H9 (cell line): ENCODE data around the gene MKX. TPM values are rescaled to one million over a fixed set of nuclear protein-coding genes. Genes with fewer than 3 reads are reported as not detected.

Source experiments
- DNase-seq: peaks from one replicate; pipeline ENCODE4 v3.0.0-alpha.2; 2017
- H2AFZ ChIP-seq: one replicate; pipeline ENCODE4 v1.6.1; 2013; ENCODE audit warnings: mild to moderate bottlenecking, low read length, control low read depth, moderate library complexity
- H2AK5ac ChIP-seq: 2 replicates; pipeline ENCODE4 v1.6.1; 2013; ENCODE audit warnings: low read length, control low read depth, mixed read lengths; ENCODE audit not compliant: insufficient read length
- H2BK120ac ChIP-seq: one replicate; pipeline ENCODE4 v1.6.1; 2013; ENCODE audit warnings: low read depth, mild to moderate bottlenecking, low read length, control low read depth, inconsistent platforms; ENCODE audit not compliant: poor library complexity, severe bottlenecking
- H2BK12ac ChIP-seq: 2 replicates; pipeline ENCODE4 v1.6.1; 2013; ENCODE audit warnings: low read length, control low read depth, mixed read lengths, low read depth; ENCODE audit not compliant: insufficient read length
- H2BK15ac ChIP-seq: 2 replicates; pipeline ENCODE4 v1.6.1; 2013; ENCODE audit warnings: low read depth, low read length, control low read depth
- H2BK20ac ChIP-seq: one replicate; pipeline ENCODE4 v1.6.1; 2013; ENCODE audit warnings: low read depth, mild to moderate bottlenecking, low read length, control low read depth, inconsistent platforms; ENCODE audit not compliant: poor library complexity, severe bottlenecking
- H2BK5ac ChIP-seq: 2 replicates; pipeline ENCODE4 v1.6.1; 2013; ENCODE audit warnings: low read length, control low read depth, mixed read lengths; ENCODE audit not compliant: insufficient read length
- H3K14ac ChIP-seq: 2 replicates; pipeline ENCODE4 v1.6.1; 2013; ENCODE audit warnings: low read length, control low read depth; ENCODE audit not compliant: insufficient read depth
- H3K18ac ChIP-seq: 2 replicates; pipeline ENCODE4 v1.6.1; 2013; ENCODE audit warnings: low read depth, mild to moderate bottlenecking, mixed read lengths, low read length, control low read depth; ENCODE audit not compliant: insufficient read length
- H3K23ac ChIP-seq: 2 replicates; pipeline ENCODE4 v1.6.1; 2013; ENCODE audit warnings: low read length, control low read depth, mixed read lengths, low read depth; ENCODE audit not compliant: insufficient read length
- H3K23me2 ChIP-seq: 2 replicates; pipeline ENCODE4 v1.6.1; 2013; ENCODE audit warnings: low read depth, mild to moderate bottlenecking, mixed read lengths, low read length, control low read depth; ENCODE audit not compliant: insufficient read length, poor library complexity, severe bottlenecking
- H3K27ac ChIP-seq: 2 replicates; pipeline ENCODE4 v1.5.1; 2013; ENCODE audit warnings: low read length, control low read depth, mixed read lengths, low read depth; ENCODE audit not compliant: insufficient read length
- H3K27me3 ChIP-seq: 2 replicates; pipeline ENCODE4 v1.6.1; 2013; ENCODE audit warnings: low read length, control low read depth, inconsistent platforms; ENCODE audit not compliant: insufficient read depth
- H3K4ac ChIP-seq: 2 replicates; pipeline ENCODE4 v1.6.1; 2013; ENCODE audit warnings: low read depth, mild to moderate bottlenecking, control low read depth, inconsistent platforms, low read length, moderate library complexity
- H3K4me1 ChIP-seq: 2 replicates; pipeline ENCODE4 v1.6.1; 2013; ENCODE audit warnings: low read length, control low read depth, inconsistent platforms; ENCODE audit not compliant: insufficient read depth
- H3K4me2 ChIP-seq: 2 replicates; pipeline ENCODE4 v1.6.1; 2013; ENCODE audit warnings: low read length, control low read depth, mixed read lengths; ENCODE audit not compliant: insufficient read length, insufficient read depth
- H3K56ac ChIP-seq: 2 replicates; pipeline ENCODE4 v1.6.1; 2013; ENCODE audit warnings: low read depth, mild to moderate bottlenecking, mixed read lengths, low read length, control low read depth; ENCODE audit not compliant: insufficient read length
- H3K79me1 ChIP-seq: 2 replicates; pipeline ENCODE4 v1.6.1; 2013; ENCODE audit warnings: low read depth, mild to moderate bottlenecking, moderate library complexity, low read length, control low read depth, inconsistent platforms; ENCODE audit not compliant: insufficient read depth, poor library complexity, severe bottlenecking
- H3K79me2 ChIP-seq: 2 replicates; pipeline ENCODE4 v1.6.1; 2013; ENCODE audit warnings: low read length, control low read depth, inconsistent platforms; ENCODE audit not compliant: insufficient read depth
- H3K9ac ChIP-seq: 2 replicates; pipeline ENCODE4 v1.6.1; 2013; ENCODE audit warnings: low read length, control low read depth, mixed read lengths; ENCODE audit not compliant: insufficient read length; ENCODE audit errors: extremely low read depth
- H3K9me3 ChIP-seq: one replicate; pipeline ENCODE4 v1.6.1; 2013; ENCODE audit warnings: low read depth, low read length, inconsistent platforms; ENCODE audit not compliant: control insufficient read depth
- H3T11ph ChIP-seq: one replicate; pipeline ENCODE4 v1.6.1; 2013; ENCODE audit warnings: mild to moderate bottlenecking, low read length, control low read depth, inconsistent platforms
- H4K20me1 ChIP-seq: one replicate; pipeline ENCODE4 v1.6.1; 2013; ENCODE audit not compliant: control insufficient read depth, insufficient read length, insufficient read depth
- H4K5ac ChIP-seq: 2 replicates; pipeline ENCODE4 v1.6.1; 2013; ENCODE audit warnings: low read depth, mild to moderate bottlenecking, mixed read lengths, low read length, control low read depth; ENCODE audit not compliant: insufficient read length
- H4K8ac ChIP-seq: replicated peaks from 2 replicates; pipeline ENCODE4 v1.6.1; 2013; ENCODE audit warnings: low read length, control low read depth, mixed read lengths, low read depth; ENCODE audit not compliant: insufficient read length
- H4K91ac ChIP-seq: 2 replicates; pipeline ENCODE4 v1.6.1; 2013; ENCODE audit warnings: low read depth, mild to moderate bottlenecking, moderate library complexity, mixed read lengths, low read length, control low read depth; ENCODE audit not compliant: insufficient read length
- H3K27ac Mint-ChIP-seq, 3 experiments: 2 replicates in 2 of 3; 3 replicates in 1 of 3; pipeline ENCODE4 v1.8.0; 2020 to 2021; ENCODE audit warnings: mixed read lengths in 3 of 3, mild to moderate bottlenecking in 1 of 3, moderate library complexity in 1 of 3
- H3K27me3 Mint-ChIP-seq: 2 replicates; pipeline ENCODE4 v1.8.0; 2021; ENCODE audit warnings: low read depth, mild to moderate bottlenecking, moderate library complexity, mixed read lengths
- H3K36me3 Mint-ChIP-seq, 3 experiments: 2 replicates in 2 of 3; 3 replicates in 1 of 3; pipeline ENCODE4 v1.8.0; 2020 to 2021; ENCODE audit warnings: low read depth in 3 of 3, mixed read lengths in 3 of 3; ENCODE audit not compliant: insufficient read depth in 1 of 3
- H3K4me1 Mint-ChIP-seq, 2 experiments: 2 replicates each; pipeline ENCODE4 v1.8.0; 2020; ENCODE audit warnings: mixed read lengths in 2 of 2
- H3K4me3 Mint-ChIP-seq, 2 experiments: 2 replicates in 1 of 2; 3 replicates in 1 of 2; pipeline ENCODE4 v1.8.0; 2020 to 2021; ENCODE audit warnings: mild to moderate bottlenecking in 2 of 2, mixed read lengths in 2 of 2, moderate library complexity in 1 of 2
- H3K9me3 Mint-ChIP-seq, 2 experiments: 2 replicates in 1 of 2; 3 replicates in 1 of 2; pipeline ENCODE4 v1.8.0; 2020; ENCODE audit warnings: mild to moderate bottlenecking in 2 of 2, mixed read lengths in 2 of 2, moderate library complexity in 1 of 2
- CTCF ChIP-seq: fragments of 200-600 bp; sonication (generic); conservative IDR thresholded peaks from 3 replicates; pipeline ENCODE4 v1.8.0; 2021; ENCODE audit warnings: antibody characterized with exemption, mild to moderate bottlenecking
- WGBS: extraction: QIAGEN DNeasy Blood & Tissue Kit; methylation state at CpG from one replicate; pipeline ENCODE4 v1.1.7; 2013; ENCODE audit warnings: missing lambda C conversion rate, low lambda C conversion rate, mixed read lengths; ENCODE audit not compliant: insufficient read length; ENCODE audit errors: extremely low coverage; 5-methylcytosine and 5-hydroxymethylcytosine counted together
- total RNA-seq: library from RNA; stranded (reverse); gene quantifications from 2 replicates; pipeline ENCODE4 v1.2.1, GENCODE V29; 2021

The MKX gene
- total RNA-seq, 1 experiment from 2014 or later = 0.46 TPM

GRCh38 chr10:27709304-27709703, 36.3 kb downstream of the MKX start:
- no peak overlapping the region for H3K4me2 ChIP-seq
- Mint-ChIP-seq H3K4me3 (no peak overlapping the region), H3K36me3 (no peaks in the 10 kb centered on the region), H3K9me3 (no peaks in the 10 kb centered on the region), H3K4me1 (no peaks in the 10 kb centered on the region), H3K27ac (no peak overlapping the region), H3K27me3 (no peaks in the 10 kb centered on the region; the same call in 1 of the 2 replicates)
- H2BK12ac ChIP-seq = no peak overlapping the region
- H3K27ac ChIP-seq = no peak overlapping the region
- TF ChIP-seq CTCF = no peak
- no peak overlapping the region for H3K4ac ChIP-seq
- no peak overlapping the region for H2BK20ac ChIP-seq
- no peaks in the 10 kb centered on the region for H3K79me2 ChIP-seq
- no peaks in the 10 kb centered on the region for H3K9me3 ChIP-seq
- no peaks in the 10 kb centered on the region for H3K79me1 ChIP-seq
- H2BK15ac ChIP-seq = no peak overlapping the region
- no peak overlapping the region for H4K5ac ChIP-seq
- no peak overlapping the region for H2AK5ac ChIP-seq
- H3K56ac ChIP-seq = no peak overlapping the region
- no peaks in the 10 kb centered on the region for H3K23me2 ChIP-seq
- H3K4me1 ChIP-seq = no peaks in the 10 kb centered on the region
- H4K91ac ChIP-seq = no peak overlapping the region
- H3T11ph ChIP-seq = no peak overlapping the region
- no peaks in the 10 kb centered on the region for H4K20me1 ChIP-seq
- H3K27me3 ChIP-seq = no peaks in the 10 kb centered on the region
- no peak overlapping the region for H3K18ac ChIP-seq
- no CpG with 5 or more reads among the region's 3 CpGs for WGBS
- no peak overlapping the region for H2BK120ac ChIP-seq
- no peak overlapping the region for H3K14ac ChIP-seq
- no peak overlapping the region for H3K9ac ChIP-seq
- H3K23ac ChIP-seq = no peak overlapping the region
- no peak overlapping the region for H2AFZ ChIP-seq
- DNase-seq = no peak
- H2BK5ac ChIP-seq = no peak overlapping the region
- no peak overlapping the region for H4K8ac ChIP-seq
